GM12872 (cell line): ENCODE data around the gene DZIP3.

Experiments
- TF ChIP-seq, protein P1 (sequence below): IDR thresholded peaks from 3 replicates; pipeline ENCODE4 v1.5.1; 2011; ENCODE audit warnings: low read depth, mild to moderate bottlenecking, low read length, moderate library complexity; ENCODE audit not compliant: insufficient read depth

DZIP3 gene

GRCh38 chr3:108664266-108664665 is 74.7 kb downstream of the DZIP3 start:
- TF ChIP-seq, protein P1, sequence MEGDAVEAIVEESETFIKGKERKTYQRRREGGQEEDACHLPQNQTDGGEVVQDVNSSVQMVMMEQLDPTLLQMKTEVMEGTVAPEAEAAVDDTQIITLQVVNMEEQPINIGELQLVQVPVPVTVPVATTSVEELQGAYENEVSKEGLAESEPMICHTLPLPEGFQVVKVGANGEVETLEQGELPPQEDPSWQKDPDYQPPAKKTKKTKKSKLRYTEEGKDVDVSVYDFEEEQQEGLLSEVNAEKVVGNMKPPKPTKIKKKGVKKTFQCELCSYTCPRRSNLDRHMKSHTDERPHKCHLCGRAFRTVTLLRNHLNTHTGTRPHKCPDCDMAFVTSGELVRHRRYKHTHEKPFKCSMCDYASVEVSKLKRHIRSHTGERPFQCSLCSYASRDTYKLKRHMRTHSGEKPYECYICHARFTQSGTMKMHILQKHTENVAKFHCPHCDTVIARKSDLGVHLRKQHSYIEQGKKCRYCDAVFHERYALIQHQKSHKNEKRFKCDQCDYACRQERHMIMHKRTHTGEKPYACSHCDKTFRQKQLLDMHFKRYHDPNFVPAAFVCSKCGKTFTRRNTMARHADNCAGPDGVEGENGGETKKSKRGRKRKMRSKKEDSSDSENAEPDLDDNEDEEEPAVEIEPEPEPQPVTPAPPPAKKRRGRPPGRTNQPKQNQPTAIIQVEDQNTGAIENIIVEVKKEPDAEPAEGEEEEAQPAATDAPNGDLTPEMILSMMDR = no peak

- TF ChIP-seq, protein P1 = no peak
These were observed 77.8 kb downstream of the DZIP3 start for GRCh38 chr3:108667312-108667711.

GRCh38 chr3:108669208-108669607 is 79.7 kb downstream of the DZIP3 start:
- TF ChIP-seq, protein P1 = no peak

DNA sequence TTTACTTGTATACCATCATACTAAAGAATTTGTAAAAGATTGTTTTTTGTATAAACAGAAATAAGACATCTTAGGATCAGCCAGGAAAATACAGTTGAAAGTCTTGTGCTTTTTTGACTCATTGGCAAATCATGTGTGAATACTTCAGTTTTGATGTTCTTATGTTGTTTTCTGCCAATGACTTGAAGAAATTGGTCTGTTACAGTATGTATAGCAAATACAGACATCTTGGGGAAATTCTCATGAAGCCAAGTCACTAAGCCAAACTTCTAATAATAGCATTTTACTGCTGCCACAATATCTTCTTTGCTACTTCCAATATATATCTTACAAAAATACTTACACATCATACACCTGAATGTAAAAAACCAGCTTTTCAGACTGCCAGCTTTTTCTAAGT is 83.2 kb downstream of the DZIP3 start:
- TF ChIP-seq, protein P1 = no peak

- TF ChIP-seq, protein P1 = no peak
These were observed 84.6 kb downstream of the DZIP3 start for GRCh38 chr3:108673988-108674661.

DNA sequence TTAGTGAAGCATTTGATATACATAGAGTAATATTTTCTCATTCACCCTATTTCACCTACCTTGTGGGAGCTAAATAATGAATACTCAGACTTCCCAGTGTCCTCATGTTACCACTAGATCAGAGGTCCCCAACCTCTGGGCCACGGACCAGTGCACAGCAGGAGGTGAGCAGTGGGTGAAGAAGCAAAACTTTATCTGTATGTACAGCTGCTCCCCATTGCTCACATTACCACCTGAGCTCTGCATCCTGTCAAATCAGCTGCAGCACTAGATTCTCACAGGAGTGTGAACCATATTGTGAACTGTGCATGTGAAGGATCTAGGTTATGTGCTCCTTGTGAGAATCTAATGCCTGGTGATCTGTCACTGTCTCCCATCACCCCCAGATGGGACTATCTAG is 88.3 kb downstream of the DZIP3 start:
- TF ChIP-seq, protein P1 = no peak

GRCh38 chr3:108698461-108698860 is 108.9 kb downstream of the DZIP3 start:
- TF ChIP-seq, protein P1 = no peak
